GM12801 (cell line): Measurements from ENCODE around the gene FMO1.

Experiments
- TF ChIP-seq, protein P1 (sequence below): IDR thresholded peaks from one replicate; pipeline ENCODE4 v1.5.1; 2011; ENCODE audit warnings: control low read depth; ENCODE audit not compliant: insufficient read length; ENCODE audit errors: extremely low read depth

Gene FMO1

DNA sequence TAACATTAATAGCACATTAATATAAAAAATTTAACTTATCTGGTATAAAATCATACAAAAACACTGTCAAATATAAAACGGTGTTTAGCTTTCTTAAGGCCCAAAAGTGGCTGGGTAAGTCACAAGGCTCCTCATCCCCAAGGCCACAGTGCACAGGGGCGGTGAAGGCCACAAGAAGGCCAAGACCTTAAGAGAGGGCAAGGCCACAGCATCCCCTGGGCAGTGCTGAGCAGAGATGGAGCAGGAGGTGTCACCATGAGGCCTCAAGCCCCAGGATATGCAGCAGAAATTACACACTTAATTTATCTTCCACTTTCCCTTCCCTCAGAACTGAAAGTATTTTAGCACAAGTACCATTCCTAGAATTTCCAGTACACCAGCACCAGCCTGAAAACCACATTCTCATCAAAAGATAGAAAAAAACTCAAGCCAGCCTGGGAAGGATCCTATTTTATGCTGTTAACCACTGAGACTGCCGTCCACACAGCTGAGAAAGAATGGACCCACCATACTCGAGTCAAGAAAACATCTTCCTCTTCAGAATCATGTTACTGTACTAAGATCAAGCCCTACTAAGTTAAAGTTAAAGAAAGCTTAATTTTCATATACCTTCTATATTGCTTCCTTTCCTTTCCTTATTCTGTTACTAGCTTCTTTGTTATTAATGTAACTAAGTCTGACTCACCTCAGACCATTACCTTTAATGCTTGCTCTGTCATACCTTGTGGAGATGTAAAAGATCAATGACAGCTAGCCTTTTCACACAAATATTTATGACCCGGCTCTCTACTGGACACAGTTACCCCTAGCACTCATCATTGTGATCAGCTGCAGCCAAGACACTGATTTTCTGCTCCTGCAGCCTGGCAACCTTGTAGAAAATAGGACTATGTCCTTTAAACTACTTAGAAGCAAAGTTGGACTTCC lies 26.4 kb upstream of the FMO1 start:
- TF ChIP-seq, protein P1, sequence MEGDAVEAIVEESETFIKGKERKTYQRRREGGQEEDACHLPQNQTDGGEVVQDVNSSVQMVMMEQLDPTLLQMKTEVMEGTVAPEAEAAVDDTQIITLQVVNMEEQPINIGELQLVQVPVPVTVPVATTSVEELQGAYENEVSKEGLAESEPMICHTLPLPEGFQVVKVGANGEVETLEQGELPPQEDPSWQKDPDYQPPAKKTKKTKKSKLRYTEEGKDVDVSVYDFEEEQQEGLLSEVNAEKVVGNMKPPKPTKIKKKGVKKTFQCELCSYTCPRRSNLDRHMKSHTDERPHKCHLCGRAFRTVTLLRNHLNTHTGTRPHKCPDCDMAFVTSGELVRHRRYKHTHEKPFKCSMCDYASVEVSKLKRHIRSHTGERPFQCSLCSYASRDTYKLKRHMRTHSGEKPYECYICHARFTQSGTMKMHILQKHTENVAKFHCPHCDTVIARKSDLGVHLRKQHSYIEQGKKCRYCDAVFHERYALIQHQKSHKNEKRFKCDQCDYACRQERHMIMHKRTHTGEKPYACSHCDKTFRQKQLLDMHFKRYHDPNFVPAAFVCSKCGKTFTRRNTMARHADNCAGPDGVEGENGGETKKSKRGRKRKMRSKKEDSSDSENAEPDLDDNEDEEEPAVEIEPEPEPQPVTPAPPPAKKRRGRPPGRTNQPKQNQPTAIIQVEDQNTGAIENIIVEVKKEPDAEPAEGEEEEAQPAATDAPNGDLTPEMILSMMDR, result no peak

- TF ChIP-seq, protein P1, result no peak
These were observed 25.4 kb upstream of the FMO1 start for GRCh38 chr1:171222936-171223335.

DNA sequence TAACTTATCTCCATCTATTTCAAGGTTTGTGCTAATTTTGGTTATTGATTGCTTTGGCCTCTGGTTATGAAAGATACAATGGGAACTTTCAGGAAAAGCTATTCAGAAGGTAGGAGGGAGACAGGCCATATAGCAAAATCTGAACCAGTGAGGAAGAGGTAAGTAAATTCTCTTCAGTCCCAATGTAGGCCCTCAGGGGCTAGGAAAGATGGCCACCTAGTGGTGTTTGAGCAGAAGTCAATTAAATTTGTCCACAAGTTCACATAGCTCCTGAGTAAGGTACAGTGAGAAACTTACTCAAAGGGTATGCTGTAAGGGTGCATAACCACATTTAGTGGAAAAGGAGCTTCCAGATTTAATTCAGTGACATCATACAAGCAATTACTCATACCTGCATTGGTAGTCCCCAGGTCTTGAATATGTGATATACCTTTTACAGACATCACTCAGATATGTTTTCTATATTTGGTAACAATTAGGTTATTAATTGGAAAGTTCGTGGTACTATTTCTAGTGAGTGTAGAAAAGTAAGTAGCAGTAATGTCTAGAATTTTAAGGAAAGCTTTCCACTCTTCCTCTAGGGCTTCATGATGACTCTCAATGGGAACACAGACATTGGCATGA lies 21.4 kb upstream of the FMO1 start:
- TF ChIP-seq, protein P1, result no peak

- TF ChIP-seq, protein P1, result no peak
These were observed 17.0 kb upstream of the FMO1 start for GRCh38 chr1:171231326-171231725.

DNA sequence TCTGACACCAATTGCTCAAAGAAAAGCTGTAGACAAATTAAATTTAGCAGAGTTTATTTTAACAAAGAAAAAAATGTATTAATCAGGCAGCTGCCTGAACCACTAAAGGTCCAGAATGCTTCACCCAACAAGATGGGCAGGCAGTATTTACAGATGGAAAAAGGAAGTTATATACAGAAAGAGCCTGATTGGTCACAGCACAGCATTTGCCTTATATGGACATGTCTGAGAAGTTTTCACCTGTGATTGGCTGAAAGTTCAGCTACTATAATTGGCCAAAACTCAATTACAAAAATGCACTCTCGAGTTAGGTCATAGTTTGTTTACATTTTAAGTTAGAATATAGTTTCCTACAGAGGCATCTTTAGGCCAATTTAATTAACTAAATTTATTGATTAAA lies 15.1 kb upstream of the FMO1 start:
- TF ChIP-seq, protein P1, result no peak

- TF ChIP-seq, protein P1, result no peak
These were observed 4.4 kb upstream of the FMO1 start for GRCh38 chr1:171243878-171244277.

GRCh38 chr1:171245458-171246064 lies 2.7 kb upstream of the FMO1 start:
- TF ChIP-seq, protein P1, result no peak
